HCT116 (cell line): ENCODE measurements around the gene CATSPERZ. TPM values are rescaled to one million over a fixed set of nuclear protein-coding genes. Genes with fewer than 3 reads are reported as not detected.
A peak's percentile ranks its signal among the peaks of the same experiment; 100 is the strongest.

ENCODE experiments used
- ATAC-seq: fragments of 200-7000 bp; cut with Tn5 transposase; 2 replicates; pipeline ENCODE4 v1.9.1; 2020; ENCODE audit warnings: mild to moderate bottlenecking, moderate library complexity
- BruUV-seq: library from RNA; stranded (reverse); fragments of 400-500 nt; replicated peaks from 2 replicates; lab custom pipeline; 2021; lab: Mats Ljungman, UMichigan
- CTCF ChIA-PET: fragments of 300-600 bp; sonication (Branson Sonifier 250); formaldehyde crosslinking; loops from one replicate; lab custom pipeline; 2021; ENCODE audit warnings: antibody characterized with exemption; lab: Charles Lee
- POLR2A ChIA-PET: fragments of 300-600, 350-600 bp; sonication (Branson Sonifier 250); formaldehyde crosslinking; loops from one replicate; lab custom pipeline; 2021; ENCODE audit warnings: antibody characterized with exemption; lab: Charles Lee
- RAD21 ChIA-PET, 2 experiments: fragments of 300-600 bp; sonication (Branson Sonifier 250); formaldehyde crosslinking; loops; one replicate each; lab custom pipeline; 2023; ENCODE audit warnings: low total read pairs in 2 of 2; ENCODE audit not compliant: uncharacterized antibody in 2 of 2, unreplicated experiment in 2 of 2, low non-redundant PET in 1 of 2; lab: Charles Lee
- DNase-seq: peaks from one replicate; pipeline ENCODE4 v3.0.0-alpha.2; 2010; ENCODE audit warnings: low read depth, low spot score
- H2AFZ ChIP-seq: fragments of 200-600 bp; shearing (Covaris generic), sonication (generic); 2 replicates; pipeline ENCODE4 v1.6.1; 2017; ENCODE audit warnings: low read depth, mixed run types, mixed read lengths, antibody characterized with exemption, low read length; ENCODE audit not compliant: poor library complexity, severe bottlenecking
- H3K27ac ChIP-seq: 2 replicates; pipeline ENCODE4 v1.5.1; 2012; ENCODE audit warnings: low read depth, low read length
- H3K27me3 ChIP-seq: fragments of 200-600 bp; sonication (generic); 2 replicates; pipeline ENCODE4 v1.6.1; 2016; ENCODE audit warnings: mixed run types, low read length, mixed read lengths; ENCODE audit not compliant: insufficient read depth
- H3K36me3 ChIP-seq, 2 experiments: fragments of 200-500 bp in 1 of 2; fragments of 200-600 bp in 1 of 2; sonication (Bioruptor generic) in 1 of 2; sonication (generic) in 1 of 2; 2 replicates each; pipeline versions ENCODE4 v1.5.1 to v1.6.1; 2014 to 2016; ENCODE audit warnings: low read length in 2 of 2, inconsistent platforms in 1 of 2, mixed read lengths in 1 of 2, mixed run types in 1 of 2; ENCODE audit not compliant: insufficient read depth in 2 of 2, control insufficient read depth in 1 of 2
- H3K4me1 ChIP-seq, 2 experiments: fragments of 200-600 bp in 1 of 2; sonication (generic) in 1 of 2; 2 replicates each; pipeline versions ENCODE4 v1.5.1 to v1.6.1; 2012 to 2017; ENCODE audit warnings: low read length in 2 of 2, inconsistent platforms in 1 of 2, mild to moderate bottlenecking in 1 of 2, mixed read lengths in 1 of 2, mixed run types in 1 of 2, moderate library complexity in 1 of 2; ENCODE audit not compliant: insufficient read depth in 2 of 2, control insufficient read depth in 1 of 2
- H3K4me2 ChIP-seq: fragments of 200-600 bp; sonication (generic); 2 replicates; pipeline ENCODE4 v1.6.1; 2017; ENCODE audit warnings: mixed run types, low read length, mixed read lengths
- H3K4me3 ChIP-seq, 2 experiments: fragments of 200-600 bp in 1 of 2; sonication (generic) in 1 of 2; replicated peaks in 1 of 2; 2 replicates each; pipeline ENCODE4 v1.5.1; 2011 to 2016; ENCODE audit warnings: low read length in 2 of 2, control low read depth in 1 of 2, low read depth in 1 of 2, mild to moderate bottlenecking in 1 of 2, mixed read lengths in 1 of 2, mixed run types in 1 of 2
- H3K79me2 ChIP-seq: fragments of 200-600 bp; sonication (generic); 2 replicates; pipeline ENCODE4 v1.6.1; 2017; ENCODE audit warnings: mild to moderate bottlenecking, mixed run types, low read length, moderate library complexity, mixed read lengths; ENCODE audit not compliant: insufficient read depth
- H3K9ac ChIP-seq: fragments of 200-600 bp; sonication (generic); 2 replicates; pipeline ENCODE4 v1.6.1; 2016; ENCODE audit warnings: low read length, mixed read lengths
- H3K9me2 ChIP-seq: fragments of 200-600 bp; sonication (generic), shearing (Covaris generic); 2 replicates; pipeline ENCODE4 v1.6.1; 2017; ENCODE audit warnings: mixed run types, mild to moderate bottlenecking, moderate library complexity; ENCODE audit not compliant: insufficient read depth
- H3K9me3 ChIP-seq, 2 experiments: fragments of 200-500 bp in 1 of 2; fragments of 200-600 bp in 1 of 2; sonication (Bioruptor generic) in 1 of 2; sonication (generic) in 1 of 2; 2 replicates each; pipeline ENCODE4 v1.6.1; 2014 to 2017; ENCODE audit warnings: low read length in 2 of 2, mixed read lengths in 2 of 2, inconsistent platforms in 1 of 2, low read depth in 1 of 2, mild to moderate bottlenecking in 1 of 2, mixed run types in 1 of 2, moderate library complexity in 1 of 2; ENCODE audit not compliant: control insufficient read depth in 1 of 2, insufficient read depth in 1 of 2
- H4K20me1 ChIP-seq: fragments of 200-600 bp; sonication (generic), shearing (Covaris generic); 2 replicates; pipeline ENCODE4 v1.6.1; 2017; ENCODE audit warnings: mixed run types, mild to moderate bottlenecking, moderate library complexity; ENCODE audit not compliant: insufficient read depth
- FOSL1 ChIP-seq: IDR thresholded peaks from 2 replicates; pipeline ENCODE4 v1.6.1; 2012; ENCODE audit warnings: low read depth
- YY1 ChIP-seq: IDR thresholded peaks from 2 replicates; pipeline ENCODE4 v1.6.1; 2011; ENCODE audit warnings: low read length, low read depth, moderate library complexity, mild to moderate bottlenecking; ENCODE audit not compliant: insufficient replicate concordance; ENCODE audit errors: extremely low read depth
- intact Hi-C: fragments of 100-400 bp; cut with micrococcal nuclease; formaldehyde crosslinking; loops from 2 replicates; pipeline ENCODE4 v1.10.0; 2022
- total RNA-seq: library from RNA; stranded (reverse); gene quantifications from one replicate; pipeline ENCODE4 v1.2.1, GENCODE V29; 2021; ENCODE audit not compliant: unreplicated experiment
- TF ChIP-seq, protein P1 (sequence below): IDR thresholded peaks from 2 replicates; pipeline ENCODE4 v1.6.1; 2011; ENCODE audit warnings: mild to moderate bottlenecking, low read length, moderate library complexity; ENCODE audit not compliant: insufficient replicate concordance; ENCODE audit errors: extremely low read depth

Gene CATSPERZ
- total RNA-seq, 1 experiment from 2014 or later, result 1.7 TPM

GRCh38 chr11:64341429-64341828 is 41.3 kb downstream of the CATSPERZ start:
- no peak for TF ChIP-seq FOSL1
- TF ChIP-seq, protein P1, sequence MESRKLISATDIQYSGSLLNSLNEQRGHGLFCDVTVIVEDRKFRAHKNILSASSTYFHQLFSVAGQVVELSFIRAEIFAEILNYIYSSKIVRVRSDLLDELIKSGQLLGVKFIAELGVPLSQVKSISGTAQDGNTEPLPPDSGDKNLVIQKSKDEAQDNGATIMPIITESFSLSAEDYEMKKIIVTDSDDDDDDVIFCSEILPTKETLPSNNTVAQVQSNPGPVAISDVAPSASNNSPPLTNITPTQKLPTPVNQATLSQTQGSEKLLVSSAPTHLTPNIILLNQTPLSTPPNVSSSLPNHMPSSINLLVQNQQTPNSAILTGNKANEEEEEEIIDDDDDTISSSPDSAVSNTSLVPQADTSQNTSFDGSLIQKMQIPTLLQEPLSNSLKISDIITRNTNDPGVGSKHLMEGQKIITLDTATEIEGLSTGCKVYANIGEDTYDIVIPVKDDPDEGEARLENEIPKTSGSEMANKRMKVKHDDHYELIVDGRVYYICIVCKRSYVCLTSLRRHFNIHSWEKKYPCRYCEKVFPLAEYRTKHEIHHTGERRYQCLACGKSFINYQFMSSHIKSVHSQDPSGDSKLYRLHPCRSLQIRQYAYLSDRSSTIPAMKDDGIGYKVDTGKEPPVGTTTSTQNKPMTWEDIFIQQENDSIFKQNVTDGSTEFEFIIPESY, result no peak
- TF ChIP-seq YY1, result no peak
- TF ChIP-seq, all 23 proteins: peak for 0

More at GRCh38 chr11:64341429-64341828, 41.3 kb downstream of the CATSPERZ start:
- H3K4me1 ChIP-seq, result peaks cover 14 to 33% of the 10 kb centered on the region in 2 experiments
- no peak for DNase-seq
- peak overlapping the region; percentile 18; the same call in 1 of the 2 replicates for H3K27ac ChIP-seq
- ChIA-PET RAD21 (interaction anchor here in 1 of 2 experiments (2.7 kb wide), 1 partner anchor 10 kb away, joined by 14 read pairs; no protein-coding TSS in a partner anchor), CTCF (interaction anchor here (0.9 to 3.9 kb wide), 4 partner anchors 9 to 137 kb away, joined by 3 to 46 read pairs (median 10); no protein-coding TSS in a partner anchor), POLR2A (interaction anchor here (0.5 to 1.3 kb wide), 4 partner anchors 9 to 386 kb away, joined by 3 to 8 read pairs (median 3); partner anchors contain the start of genes PRDX5 and TRMT112)
- no peaks in the 10 kb centered on the region for H3K9me2 ChIP-seq
- BruUV-seq, result no TSS peak
- no peaks in the 10 kb centered on the region for H3K27me3 ChIP-seq
- H3K79me2 ChIP-seq, result no peaks in the 10 kb centered on the region
- intact Hi-C loops, result loop anchor here (5.0 kb wide), 1 partner anchor 34 kb away; the partner anchor contains the start of gene ESRRA
- no peaks in the 10 kb centered on the region for H4K20me1 ChIP-seq
- no peak overlapping the region for H2AFZ ChIP-seq
- H3K36me3 ChIP-seq, result no peaks in the 10 kb centered on the region
- peak overlapping the region; percentile 92; the same call in 1 of the 2 replicates for H3K4me2 ChIP-seq
- H3K9me3 ChIP-seq, result no peaks in the 10 kb centered on the region
- no peak overlapping the region for H3K4me3 ChIP-seq
- no peak for ATAC-seq
- no peak overlapping the region for H3K9ac ChIP-seq
